Panc1 (cell line): ENCODE measurements around the gene DIAPH2. TPM values are rescaled to one million over a fixed set of nuclear protein-coding genes. Genes with fewer than 3 reads are reported as not detected.

ENCODE experiments used
- ATAC-seq: fragments of 200-7000 bp; cut with Tn5 transposase; 2 replicates; pipeline ENCODE4 v1.9.1; 2020; ENCODE audit warnings: mild to moderate bottlenecking, moderate library complexity
- BruUV-seq: library from RNA; stranded (reverse); fragments of 400-500 nt; replicated peaks from 2 replicates; lab custom pipeline; 2021; lab: Mats Ljungman, UMichigan
- CTCF ChIA-PET: fragments of 300-600 bp; sonication (Branson Sonifier 250); formaldehyde crosslinking; loops from one replicate; lab custom pipeline; 2022; ENCODE audit warnings: antibody characterized with exemption; lab: Charles Lee
- POLR2A ChIA-PET: fragments of 300-600 bp; sonication (Branson Sonifier 250); formaldehyde crosslinking; loops from one replicate; lab custom pipeline; 2022; ENCODE audit warnings: antibody characterized with exemption; lab: Charles Lee
- DNase-seq: peaks from one replicate; pipeline ENCODE4 v3.0.0-alpha.2; 2010; ENCODE audit warnings: low read depth, low spot score
- H3K27ac ChIP-seq: 2 replicates; pipeline ENCODE4 v1.5.1; 2011; ENCODE audit warnings: mild to moderate bottlenecking, low read length, inconsistent platforms
- H3K27me3 ChIP-seq: fragments of 200-500 bp; sonication (Bioruptor generic); 2 replicates; pipeline ENCODE4 v1.6.0; 2014; ENCODE audit warnings: low read length, inconsistent platforms; ENCODE audit not compliant: control insufficient read depth, insufficient read depth
- H3K36me3 ChIP-seq: fragments of 200-500 bp; sonication (Bioruptor generic); 2 replicates; pipeline ENCODE4 v1.5.1; 2014; ENCODE audit warnings: inconsistent platforms, mild to moderate bottlenecking, low read length, moderate library complexity; ENCODE audit not compliant: control insufficient read depth, insufficient read depth
- H3K4me1 ChIP-seq: 2 replicates; pipeline ENCODE4 v1.5.1; 2011; ENCODE audit warnings: inconsistent platforms, mild to moderate bottlenecking, low read length, moderate library complexity; ENCODE audit not compliant: control insufficient read depth, insufficient read depth
- H3K4me3 ChIP-seq, 2 experiments: 2 replicates each; pipeline ENCODE4 v1.5.1; 2011 to 2012; ENCODE audit warnings: low read depth in 2 of 2, low read length in 2 of 2, mild to moderate bottlenecking in 2 of 2, inconsistent platforms in 1 of 2, moderate library complexity in 1 of 2
- H3K9me3 ChIP-seq: fragments of 200-500 bp; sonication (Bioruptor generic); 2 replicates; pipeline ENCODE4 v1.5.1; 2014; ENCODE audit warnings: low read depth, mild to moderate bottlenecking, inconsistent platforms, low read length, moderate library complexity; ENCODE audit not compliant: control insufficient read depth, insufficient read depth
- POLR2AphosphoS5 ChIP-seq: IDR thresholded peaks from 2 replicates; pipeline ENCODE4 v1.6.1; 2012; ENCODE audit warnings: mild to moderate bottlenecking, low read depth, low read length, moderate library complexity
- REST ChIP-seq, 2 experiments: IDR thresholded peaks; 2 replicates each; pipeline ENCODE4 v1.6.1; 2011 to 2012; ENCODE audit warnings: low read depth in 2 of 2, control low read depth in 1 of 2, low read length in 1 of 2, mild to moderate bottlenecking in 1 of 2, moderate library complexity in 1 of 2; ENCODE audit not compliant: insufficient read depth in 1 of 2
- SIN3A ChIP-seq: IDR thresholded peaks from 2 replicates; pipeline ENCODE4 v1.6.1; 2012; ENCODE audit warnings: low read depth, mild to moderate bottlenecking, low read length, moderate library complexity, borderline replicate concordance; ENCODE audit not compliant: insufficient read depth
- TCF7L2 ChIP-seq: IDR thresholded peaks from 2 replicates; pipeline ENCODE4 v1.6.1; 2011; ENCODE audit warnings: mild to moderate bottlenecking, low read depth, low read length, inconsistent platforms
- in situ Hi-C: cut with HindIII; loops from 2 replicates; pipeline ENCODE4 v1.10.0; 2016; ENCODE audit warnings: low sequenced_read_pairs, low pct_unique_long_range_greater_than_20kb
- intact Hi-C: fragments of 100-400 bp; cut with micrococcal nuclease; formaldehyde crosslinking; loops from one replicate; pipeline ENCODE4 v1.10.0; 2022; ENCODE audit not compliant: unreplicated experiment
- total RNA-seq: library from RNA; stranded (reverse); gene quantifications from one replicate; pipeline ENCODE4 v1.2.1, GENCODE V29; 2021; ENCODE audit not compliant: unreplicated experiment
- TF ChIP-seq, protein P1 (sequence below): fragments of 450-650 bp; IDR thresholded peaks from 2 replicates; pipeline ENCODE4 v1.5.1; 2017; ENCODE audit warnings: mild to moderate bottlenecking

DIAPH2 gene
- total RNA-seq, 1 experiment from 2014 or later: 17.0 TPM

DNA sequence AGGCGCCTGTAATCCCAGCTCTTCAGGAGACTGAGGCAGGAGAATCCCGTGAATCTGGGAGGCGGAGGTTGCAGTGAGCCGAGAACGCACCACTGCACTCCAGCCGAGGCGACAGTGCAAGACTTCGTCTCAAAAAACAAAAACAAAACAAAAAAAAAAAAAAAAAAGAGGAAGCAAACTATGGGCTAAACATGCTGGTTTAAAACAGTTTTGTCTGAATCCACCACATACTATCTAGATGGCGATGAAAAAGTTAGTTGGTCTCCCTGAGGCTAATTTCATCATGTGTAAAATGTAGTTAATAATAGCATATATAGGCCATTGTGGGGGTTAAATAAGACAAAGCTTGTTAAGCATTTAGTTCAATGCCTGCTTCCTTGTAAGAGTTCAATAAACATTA lies 650.2 kb downstream of the DIAPH2 start:
- ChIA-PET POLR2A (no interaction called here), CTCF (no interaction called here)
- no peak for ATAC-seq
- BruUV-seq: no TSS peak
- TF ChIP-seq, protein P1, sequence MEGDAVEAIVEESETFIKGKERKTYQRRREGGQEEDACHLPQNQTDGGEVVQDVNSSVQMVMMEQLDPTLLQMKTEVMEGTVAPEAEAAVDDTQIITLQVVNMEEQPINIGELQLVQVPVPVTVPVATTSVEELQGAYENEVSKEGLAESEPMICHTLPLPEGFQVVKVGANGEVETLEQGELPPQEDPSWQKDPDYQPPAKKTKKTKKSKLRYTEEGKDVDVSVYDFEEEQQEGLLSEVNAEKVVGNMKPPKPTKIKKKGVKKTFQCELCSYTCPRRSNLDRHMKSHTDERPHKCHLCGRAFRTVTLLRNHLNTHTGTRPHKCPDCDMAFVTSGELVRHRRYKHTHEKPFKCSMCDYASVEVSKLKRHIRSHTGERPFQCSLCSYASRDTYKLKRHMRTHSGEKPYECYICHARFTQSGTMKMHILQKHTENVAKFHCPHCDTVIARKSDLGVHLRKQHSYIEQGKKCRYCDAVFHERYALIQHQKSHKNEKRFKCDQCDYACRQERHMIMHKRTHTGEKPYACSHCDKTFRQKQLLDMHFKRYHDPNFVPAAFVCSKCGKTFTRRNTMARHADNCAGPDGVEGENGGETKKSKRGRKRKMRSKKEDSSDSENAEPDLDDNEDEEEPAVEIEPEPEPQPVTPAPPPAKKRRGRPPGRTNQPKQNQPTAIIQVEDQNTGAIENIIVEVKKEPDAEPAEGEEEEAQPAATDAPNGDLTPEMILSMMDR: no peak
- TF ChIP-seq POLR2AphosphoS5 (no peak), REST (IDR thresholded peaks at IDR 0.05; ENCODE audit: insufficient read depth in 1 of 2, low read depth in 2 of 2, low read length in 1 of 2) (no peak), TCF7L2 (no peak), SIN3A (no peak)
- Histone ChIP-seq H3K4me1 (no peaks in the 10 kb centered on the region), H3K27me3 (no peaks in the 10 kb centered on the region), H3K9me3 (no peaks in the 10 kb centered on the region), H3K27ac (no peak overlapping the region), H3K36me3 (no peaks in the 10 kb centered on the region), H3K4me3 (no peak overlapping the region)
- intact Hi-C loops (no loop called here), in situ Hi-C loops (no loop called here)
- DNase-seq: no peak

DNA sequence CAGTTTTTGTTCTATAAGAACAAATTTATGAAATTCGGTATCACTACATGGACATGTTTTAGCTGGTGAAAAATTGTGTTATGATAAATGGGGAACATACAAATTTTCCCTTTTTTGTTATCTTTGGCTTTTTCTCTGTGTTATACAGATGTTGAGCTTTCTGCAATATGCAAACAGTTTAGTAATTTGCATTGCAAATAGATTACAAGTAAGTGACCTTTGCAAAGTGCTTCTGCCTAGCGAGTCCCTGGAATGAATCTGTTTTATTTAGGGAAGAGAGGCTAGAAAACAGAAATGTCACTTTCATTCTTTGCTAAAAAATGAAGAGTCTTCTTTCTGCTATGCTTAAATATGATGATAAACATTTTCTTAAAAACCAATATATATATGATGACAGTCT lies 660.1 kb downstream of the DIAPH2 start:
- Histone ChIP-seq H3K4me3 (no peak overlapping the region), H3K27ac (no peak overlapping the region), H3K9me3 (no peaks in the 10 kb centered on the region), H3K27me3 (no peaks in the 10 kb centered on the region), H3K4me1 (no peaks in the 10 kb centered on the region), H3K36me3 (no peaks in the 10 kb centered on the region)
- DNase-seq: no peak
- no TSS peak for BruUV-seq
- ATAC-seq: no peak
- in situ Hi-C loops (no loop called here), intact Hi-C loops (no loop called here)
- ChIA-PET CTCF (no interaction called here), POLR2A (no interaction called here)
- TF ChIP-seq REST (IDR thresholded peaks at IDR 0.05; ENCODE audit: insufficient read depth in 1 of 2, low read depth in 2 of 2, low read length in 1 of 2) (no peak), POLR2AphosphoS5 (no peak), TCF7L2 (no peak), SIN3A (no peak)
- TF ChIP-seq, protein P1: no peak
